ENCODE results near the gene LTC4S.
A peak's percentile ranks its signal among the peaks of the same experiment; 100 is the strongest.
"Not testable (repeated sequence)": the region's sequence is repeated elsewhere in the genome, so short reads cannot be mapped to it uniquely, and the experiment has no call there.

LTC4S gene

GRCh38 chr5:179793468-179794139 is at the start of gene LTC4S:
TSS of gene LTC4S (plus strand) at chr5:179793986. CDS start at chr5:179794081, 95 bp downstream.
- DNase-seq (ENCODE audit: low spot score), result no peak

- DNase-seq (ENCODE audit: low spot score), result not testable (repeated sequence)
These were observed 49.7 kb upstream of the LTC4S start for GRCh38 chr5:179744106-179744505.

- DNase-seq (ENCODE audit: low spot score), result no peak
These were observed 46.9 kb upstream of the LTC4S start for GRCh38 chr5:179746872-179747271.

GRCh38 chr5:179747811-179748210 is 46.0 kb upstream of the LTC4S start:
- DNase-seq (ENCODE audit: low spot score), result no peak

GRCh38 chr5:179749857-179750508 is 43.8 kb upstream of the LTC4S start:
- DNase-seq (ENCODE audit: low spot score), result no peak

- DNase-seq (ENCODE audit: low spot score), result no peak
These were observed 39.8 kb upstream of the LTC4S start for GRCh38 chr5:179753971-179754370.

GRCh38 chr5:179755022-179755421 is 38.8 kb upstream of the LTC4S start:
- DNase-seq (ENCODE audit: low spot score), result no peak

GRCh38 chr5:179758955-179759354 is 34.8 kb upstream of the LTC4S start:
- no peak for DNase-seq (ENCODE audit: low spot score)

GRCh38 chr5:179759581-179760551 is 33.9 kb upstream of the LTC4S start:
- DNase-seq (ENCODE audit: low spot score), result no peak

- no peak for DNase-seq (ENCODE audit: low spot score)
These were observed 31.6 kb upstream of the LTC4S start for GRCh38 chr5:179762079-179762780.

GRCh38 chr5:179762781-179763176 is 31.0 kb upstream of the LTC4S start:
- peak; percentile 8 for DNase-seq (ENCODE audit: low spot score)

GRCh38 chr5:179763215-179763945 is 30.4 kb upstream of the LTC4S start:
- DNase-seq (ENCODE audit: low spot score), result peak; percentile 51

GRCh38 chr5:179764056-179764455 is 29.7 kb upstream of the LTC4S start:
- DNase-seq (ENCODE audit: low spot score), result no peak

GRCh38 chr5:179765400-179765799 is 28.4 kb upstream of the LTC4S start:
- DNase-seq (ENCODE audit: low spot score), result peak; percentile 45

- no peak for DNase-seq (ENCODE audit: low spot score)
These were observed 27.6 kb upstream of the LTC4S start for GRCh38 chr5:179766021-179766725.

- no peak for DNase-seq (ENCODE audit: low spot score)
These were observed 26.9 kb upstream of the LTC4S start for GRCh38 chr5:179766726-179767455.

GRCh38 chr5:179767496-179768100 is 26.2 kb upstream of the LTC4S start:
- DNase-seq (ENCODE audit: low spot score), result no peak

- no peak for DNase-seq (ENCODE audit: low spot score)
These were observed 25.3 kb upstream of the LTC4S start for GRCh38 chr5:179768326-179769085.

GRCh38 chr5:179769271-179769670 is 24.5 kb upstream of the LTC4S start:
- no peak for DNase-seq (ENCODE audit: low spot score)
